KMS-11 (cell line): ENCODE measurements around the gene DUS4L.

Experiments
- H2AFZ ChIP-seq: fragments of 200-600 bp; sonication (generic); 2 replicates; pipeline ENCODE4 v1.6.1; 2016; ENCODE audit warnings: antibody characterized with exemption, mixed run types, low read depth
- H3K27ac ChIP-seq: fragments of 200-600 bp; sonication (generic); 2 replicates; pipeline ENCODE4 v1.6.1; 2016; ENCODE audit warnings: mild to moderate bottlenecking, mixed run types
- H3K27me3 ChIP-seq: fragments of 200-600 bp; sonication (generic); 2 replicates; pipeline ENCODE4 v1.6.1; 2017; ENCODE audit warnings: mild to moderate bottlenecking, low read depth, mixed run types, moderate library complexity; ENCODE audit not compliant: insufficient read depth
- H3K36me3 ChIP-seq: fragments of 200-600 bp; sonication (generic); 2 replicates; pipeline ENCODE4 v1.6.1; 2017; ENCODE audit warnings: mild to moderate bottlenecking, mixed run types; ENCODE audit not compliant: insufficient read depth
- H3K4me1 ChIP-seq: fragments of 200-600 bp; sonication (generic); 2 replicates; pipeline ENCODE4 v1.6.1; 2016; ENCODE audit warnings: mild to moderate bottlenecking, low read depth, mixed run types; ENCODE audit not compliant: poor library complexity, severe bottlenecking
- H3K4me2 ChIP-seq: fragments of 200-600 bp; sonication (generic); 2 replicates; pipeline ENCODE4 v1.7.0; 2016; ENCODE audit warnings: mild to moderate bottlenecking, mixed run types
- H3K4me3 ChIP-seq: fragments of 200-600 bp; sonication (generic); IDR thresholded peaks from 2 replicates; pipeline ENCODE4 v1.6.1; 2017; ENCODE audit warnings: low read depth, low read length, mixed read lengths; ENCODE audit not compliant: insufficient read depth
- H3K79me2 ChIP-seq: fragments of 200-600 bp; sonication (generic); 2 replicates; pipeline ENCODE4 v1.6.1; 2016; ENCODE audit warnings: low read depth, mixed run types; ENCODE audit not compliant: insufficient read depth
- H3K9ac ChIP-seq: fragments of 200-600 bp; sonication (generic); 2 replicates; pipeline ENCODE4 v1.6.1; 2016; ENCODE audit warnings: mild to moderate bottlenecking, mixed run types
- H4K20me1 ChIP-seq: fragments of 200-600 bp; sonication (generic); 2 replicates; pipeline ENCODE4 v1.6.1; 2016; ENCODE audit warnings: mild to moderate bottlenecking, mixed run types; ENCODE audit not compliant: insufficient read depth
- TF ChIP-seq, protein P1 (sequence below): fragments of 200-600 bp; sonication (generic); conservative IDR thresholded peaks from 2 replicates; pipeline ENCODE4 v1.6.1; 2017; ENCODE audit warnings: low read depth, mild to moderate bottlenecking, antibody characterized with exemption, low read length, moderate library complexity, mixed read lengths

Gene DUS4L

DNA sequence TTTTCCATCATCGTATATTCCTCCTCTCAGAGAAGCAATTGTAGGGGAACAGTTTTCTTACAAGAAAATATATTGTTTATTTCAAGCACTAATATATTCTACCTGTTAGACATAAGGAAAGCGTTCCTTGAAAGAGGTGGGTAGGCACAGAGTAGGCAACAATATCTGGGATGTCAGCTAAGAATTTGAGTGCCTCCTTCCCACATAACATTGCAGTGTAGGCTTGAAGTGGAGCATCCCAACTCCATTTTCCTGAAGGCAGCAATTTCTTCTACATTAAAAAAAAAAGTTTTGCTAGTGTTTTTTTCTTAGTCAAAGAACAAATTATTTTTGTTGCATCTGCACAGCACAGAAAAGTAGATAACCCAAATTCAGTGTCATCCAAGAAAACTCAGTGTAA, 37.0 kb downstream of the DUS4L start:
- no peaks in the 10 kb centered on the region for H3K27me3 ChIP-seq
- no peak overlapping the region for H3K27ac ChIP-seq
- TF ChIP-seq, protein P1, sequence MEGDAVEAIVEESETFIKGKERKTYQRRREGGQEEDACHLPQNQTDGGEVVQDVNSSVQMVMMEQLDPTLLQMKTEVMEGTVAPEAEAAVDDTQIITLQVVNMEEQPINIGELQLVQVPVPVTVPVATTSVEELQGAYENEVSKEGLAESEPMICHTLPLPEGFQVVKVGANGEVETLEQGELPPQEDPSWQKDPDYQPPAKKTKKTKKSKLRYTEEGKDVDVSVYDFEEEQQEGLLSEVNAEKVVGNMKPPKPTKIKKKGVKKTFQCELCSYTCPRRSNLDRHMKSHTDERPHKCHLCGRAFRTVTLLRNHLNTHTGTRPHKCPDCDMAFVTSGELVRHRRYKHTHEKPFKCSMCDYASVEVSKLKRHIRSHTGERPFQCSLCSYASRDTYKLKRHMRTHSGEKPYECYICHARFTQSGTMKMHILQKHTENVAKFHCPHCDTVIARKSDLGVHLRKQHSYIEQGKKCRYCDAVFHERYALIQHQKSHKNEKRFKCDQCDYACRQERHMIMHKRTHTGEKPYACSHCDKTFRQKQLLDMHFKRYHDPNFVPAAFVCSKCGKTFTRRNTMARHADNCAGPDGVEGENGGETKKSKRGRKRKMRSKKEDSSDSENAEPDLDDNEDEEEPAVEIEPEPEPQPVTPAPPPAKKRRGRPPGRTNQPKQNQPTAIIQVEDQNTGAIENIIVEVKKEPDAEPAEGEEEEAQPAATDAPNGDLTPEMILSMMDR, result no peak
- H3K9ac ChIP-seq, result no peak overlapping the region
- H3K79me2 ChIP-seq, result no peaks in the 10 kb centered on the region
- H3K4me3 ChIP-seq, result no peak overlapping the region
- H2AFZ ChIP-seq, result no peak overlapping the region
- no peak overlapping the region for H3K4me2 ChIP-seq
- H3K36me3 ChIP-seq, result no peaks in the 10 kb centered on the region
- H3K4me1 ChIP-seq, result no peaks in the 10 kb centered on the region
- no peaks in the 10 kb centered on the region for H4K20me1 ChIP-seq

DNA sequence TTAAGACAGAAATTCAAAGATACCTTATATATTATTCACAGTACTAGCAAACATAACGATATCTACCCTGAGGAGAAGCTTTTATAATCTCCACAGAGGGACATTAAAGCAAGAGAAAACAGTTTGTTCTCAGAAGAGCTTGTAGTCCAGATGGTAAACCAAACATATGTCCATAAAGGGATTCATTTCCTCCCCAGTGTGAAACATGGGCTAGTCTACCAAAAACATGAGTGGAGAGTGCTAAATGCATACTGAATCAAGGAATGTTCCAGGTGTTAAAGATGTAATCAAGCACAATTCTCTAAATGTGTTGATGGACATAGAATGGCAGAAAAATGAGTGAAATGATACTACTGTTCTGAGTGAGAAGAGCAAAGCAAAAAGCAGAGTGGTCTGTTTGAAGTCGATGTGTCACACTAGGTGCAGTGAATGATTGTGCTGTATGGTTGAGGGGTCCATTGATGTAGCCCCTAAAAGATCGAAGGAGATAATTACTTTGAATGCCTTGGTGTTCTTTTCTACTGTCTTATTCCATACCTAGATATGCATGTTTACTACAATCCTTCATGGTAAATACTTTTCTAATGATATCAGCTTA, 41.5 kb downstream of the DUS4L start:
- Histone ChIP-seq H4K20me1 (no peaks in the 10 kb centered on the region), H3K9ac (no peak overlapping the region), H3K79me2 (no peaks in the 10 kb centered on the region), H3K4me2 (no peak overlapping the region), H3K27ac (no peak overlapping the region), H2AFZ (no peak overlapping the region), H3K27me3 (no peaks in the 10 kb centered on the region), H3K4me3 (no peak overlapping the region), H3K36me3 (no peaks in the 10 kb centered on the region), H3K4me1 (no peaks in the 10 kb centered on the region)
- TF ChIP-seq, protein P1, result no peak

DNA sequence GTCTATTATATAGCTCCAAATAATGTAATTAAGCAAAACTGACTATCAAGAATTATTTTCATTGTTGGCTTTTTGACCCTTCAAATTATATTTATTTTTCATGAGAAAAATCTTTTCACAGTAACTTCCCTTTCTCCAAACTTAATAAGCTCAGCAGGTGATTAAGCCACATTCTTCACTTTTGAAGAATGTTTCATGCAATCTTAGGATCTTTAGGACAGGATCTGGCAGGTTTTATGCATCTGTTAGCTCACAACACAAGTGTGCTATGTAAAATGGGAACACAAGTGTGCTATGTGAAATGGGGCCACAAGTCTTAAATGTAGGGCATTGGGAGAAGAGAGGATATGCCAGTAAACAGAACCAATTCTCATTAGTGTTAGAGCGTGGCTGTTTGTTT, 42.5 kb downstream of the DUS4L start:
- Histone ChIP-seq H3K79me2 (no peaks in the 10 kb centered on the region), H3K4me1 (no peaks in the 10 kb centered on the region), H3K4me3 (no peak overlapping the region), H3K27me3 (no peaks in the 10 kb centered on the region), H3K4me2 (no peak overlapping the region), H4K20me1 (no peaks in the 10 kb centered on the region), H3K9ac (no peak overlapping the region), H2AFZ (no peak overlapping the region), H3K36me3 (no peaks in the 10 kb centered on the region), H3K27ac (no peak overlapping the region)
- TF ChIP-seq, protein P1, result no peak

DNA sequence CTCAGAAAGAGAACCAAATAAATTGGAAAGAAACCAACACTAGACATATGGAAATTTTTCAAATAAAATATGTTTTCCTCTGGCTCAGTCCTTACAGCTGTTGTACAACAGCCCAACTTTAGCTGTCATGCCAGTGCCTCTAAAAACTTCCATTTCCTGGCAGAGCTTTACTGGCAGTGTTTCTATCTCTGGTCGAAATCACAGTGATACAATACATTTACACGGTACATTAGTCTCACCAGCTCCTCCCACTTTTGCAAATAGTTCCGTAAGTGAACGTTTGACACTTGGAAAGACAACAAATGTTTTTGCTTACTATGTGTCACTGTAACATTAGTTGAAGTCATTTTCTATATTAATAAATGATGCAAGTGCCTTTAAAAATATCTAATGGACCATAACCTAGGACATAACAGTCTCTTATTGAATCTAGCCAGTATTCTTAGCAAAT, 46.1 kb downstream of the DUS4L start:
- Histone ChIP-seq H3K4me2 (no peak overlapping the region), H4K20me1 (no peaks in the 10 kb centered on the region), H3K27ac (no peak overlapping the region), H3K36me3 (no peaks in the 10 kb centered on the region), H3K4me3 (no peak overlapping the region), H3K4me1 (no peaks in the 10 kb centered on the region), H3K9ac (no peak overlapping the region), H3K27me3 (no peaks in the 10 kb centered on the region), H3K79me2 (no peaks in the 10 kb centered on the region), H2AFZ (no peak overlapping the region)
- TF ChIP-seq, protein P1, result no peak
